HG03060 (cell line): ENCODE data around the gene JADE1.

Source experiments
- ATAC-seq: cut with Tn5 transposase; IDR thresholded peaks from one replicate; pipeline ENCODE4 v1.9.1; 2021; ENCODE audit warnings: low read depth, moderate number of reproducible peaks; ENCODE audit not compliant: unreplicated experiment

Gene JADE1

GRCh38 chr4:128840711-128841318 is 31.3 kb downstream of the JADE1 start:
- ATAC-seq, result no peak

- ATAC-seq, result no peak
These were observed 31.9 kb downstream of the JADE1 start for GRCh38 chr4:128841402-128841801.

GRCh38 chr4:128844931-128845330 is 35.4 kb downstream of the JADE1 start:
- ATAC-seq, result no peak

GRCh38 chr4:128846063-128846462 is 36.6 kb downstream of the JADE1 start:
- no peak for ATAC-seq

- no peak for ATAC-seq
These were observed 37.7 kb downstream of the JADE1 start for GRCh38 chr4:128847082-128847724.

- ATAC-seq, result no peak
These were observed 39.0 kb downstream of the JADE1 start for GRCh38 chr4:128848461-128848860.

- ATAC-seq, result no peak
These were observed 40.8 kb downstream of the JADE1 start for GRCh38 chr4:128850252-128850651.

GRCh38 chr4:128853741-128854140 is 44.2 kb downstream of the JADE1 start:
- no peak for ATAC-seq

- ATAC-seq, result peak; percentile 52
These were observed 44.9 kb downstream of the JADE1 start for GRCh38 chr4:128854433-128854832.

GRCh38 chr4:128855621-128856020 is 46.1 kb downstream of the JADE1 start:
- no peak for ATAC-seq

GRCh38 chr4:128856246-128856645 is 46.7 kb downstream of the JADE1 start:
- no peak for ATAC-seq

- no peak for ATAC-seq
These were observed 49.6 kb downstream of the JADE1 start for GRCh38 chr4:128858879-128859671.

GRCh38 chr4:128859887-128860677 is 50.6 kb downstream of the JADE1 start:
- no peak for ATAC-seq

GRCh38 chr4:128861856-128862518 is 52.5 kb downstream of the JADE1 start:
- ATAC-seq, result no peak

GRCh38 chr4:128862608-128863311 is 53.3 kb downstream of the JADE1 start:
- ATAC-seq, result no peak

- ATAC-seq, result no peak
These were observed 54.0 kb downstream of the JADE1 start for GRCh38 chr4:128863312-128864075.

- ATAC-seq, result no peak
These were observed 55.6 kb downstream of the JADE1 start for GRCh38 chr4:128865132-128865531.

GRCh38 chr4:128866269-128866668 is 56.8 kb downstream of the JADE1 start:
- ATAC-seq, result no peak

- no peak for ATAC-seq
These were observed 57.2 kb downstream of the JADE1 start for GRCh38 chr4:128866691-128867090.
